Activated naive CD4-positive, alpha-beta T cell treated with anti-CD3 and anti-CD28 coated beads, Interleukin-2, amount 50 U/mL, for 24 hours (primary cell): ENCODE results near the gene SGMS1.
"Not testable (repeated sequence)": the region's sequence is repeated elsewhere in the genome, so short reads cannot be mapped to it uniquely, and the experiment has no call there.

Source experiments
- H3K27ac Mint-ChIP-seq: one replicate; pipeline ENCODE4 v1.8.0; 2021; ENCODE audit warnings: mild to moderate bottlenecking, mixed read lengths
- H3K27me3 Mint-ChIP-seq: one replicate; pipeline ENCODE4 v1.8.0; 2021; ENCODE audit warnings: mixed read lengths
- H3K36me3 Mint-ChIP-seq: one replicate; pipeline ENCODE4 v1.8.0; 2021; ENCODE audit warnings: mixed read lengths
- H3K4me1 Mint-ChIP-seq: one replicate; pipeline ENCODE4 v1.8.0; 2021; ENCODE audit warnings: mixed read lengths
- H3K4me3 Mint-ChIP-seq: one replicate; pipeline ENCODE4 v1.8.0; 2021; ENCODE audit warnings: mild to moderate bottlenecking, mixed read lengths
- H3K9me3 Mint-ChIP-seq: one replicate; pipeline ENCODE4 v1.8.0; 2021; ENCODE audit warnings: mixed read lengths

The SGMS1 gene

DNA sequence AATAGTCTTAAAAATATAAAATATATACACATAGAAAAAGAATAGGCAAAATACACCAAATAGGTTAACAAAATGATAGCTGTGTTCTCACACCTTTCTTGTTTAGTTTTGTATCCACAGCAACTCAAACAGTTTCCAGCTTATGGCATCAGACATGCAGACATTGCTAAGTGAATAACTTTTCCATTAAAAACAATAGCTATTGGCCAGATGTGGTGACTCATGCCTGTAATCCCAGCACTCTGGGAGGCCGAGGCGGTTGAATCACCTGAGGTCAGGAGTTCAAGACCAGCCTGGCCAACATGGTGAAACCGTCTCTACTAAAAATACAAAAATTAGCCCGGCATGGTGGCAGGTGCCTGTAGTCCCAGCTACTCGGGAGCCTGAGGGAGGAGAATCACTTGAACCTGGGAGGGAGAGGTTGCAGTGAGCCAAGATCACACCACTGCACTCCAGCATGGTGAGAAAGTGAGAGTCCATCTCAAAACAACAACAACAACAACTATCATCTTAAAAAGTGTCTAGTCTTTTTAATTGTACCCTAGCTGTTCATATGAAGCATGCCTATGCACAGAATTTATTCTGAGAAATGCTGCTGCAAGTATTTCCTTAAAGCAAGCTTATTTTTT is 88.9 kb downstream of the SGMS1 start:
- H3K4me3 Mint-ChIP-seq, H3K27ac Mint-ChIP-seq, H3K27me3 Mint-ChIP-seq, H3K9me3 Mint-ChIP-seq, H3K36me3 Mint-ChIP-seq: not testable (repeated sequence)
- H3K4me1 Mint-ChIP-seq: peaks cover 50% of the 10 kb centered on the region

DNA sequence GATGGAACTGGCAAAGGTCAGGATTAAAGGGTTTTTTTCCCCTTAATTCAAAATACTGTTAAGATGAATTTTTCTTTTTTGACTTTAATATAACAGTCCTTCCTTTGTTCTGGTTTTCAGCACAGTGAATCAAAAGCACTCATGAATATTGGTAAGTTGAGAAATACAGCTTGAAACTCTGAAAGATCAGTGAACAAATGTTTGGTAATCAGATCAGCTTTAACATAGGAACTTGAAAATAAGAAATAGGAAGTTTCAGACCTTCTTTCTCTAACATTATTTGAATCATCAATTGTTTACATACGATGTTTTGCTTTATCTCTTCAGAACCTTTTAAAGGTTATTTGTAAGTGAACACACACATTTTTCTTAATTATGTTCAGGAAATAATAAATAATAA is 90.5 kb downstream of the SGMS1 start:
- peaks cover 5% of the 10 kb centered on the region for H3K36me3 Mint-ChIP-seq
- no peak overlapping the region for H3K4me3 Mint-ChIP-seq
- no peak overlapping the region for H3K27ac Mint-ChIP-seq
- H3K9me3 Mint-ChIP-seq: no peaks in the 10 kb centered on the region
- H3K4me1 Mint-ChIP-seq: peaks cover 47% of the 10 kb centered on the region
- no peaks in the 10 kb centered on the region for H3K27me3 Mint-ChIP-seq

DNA sequence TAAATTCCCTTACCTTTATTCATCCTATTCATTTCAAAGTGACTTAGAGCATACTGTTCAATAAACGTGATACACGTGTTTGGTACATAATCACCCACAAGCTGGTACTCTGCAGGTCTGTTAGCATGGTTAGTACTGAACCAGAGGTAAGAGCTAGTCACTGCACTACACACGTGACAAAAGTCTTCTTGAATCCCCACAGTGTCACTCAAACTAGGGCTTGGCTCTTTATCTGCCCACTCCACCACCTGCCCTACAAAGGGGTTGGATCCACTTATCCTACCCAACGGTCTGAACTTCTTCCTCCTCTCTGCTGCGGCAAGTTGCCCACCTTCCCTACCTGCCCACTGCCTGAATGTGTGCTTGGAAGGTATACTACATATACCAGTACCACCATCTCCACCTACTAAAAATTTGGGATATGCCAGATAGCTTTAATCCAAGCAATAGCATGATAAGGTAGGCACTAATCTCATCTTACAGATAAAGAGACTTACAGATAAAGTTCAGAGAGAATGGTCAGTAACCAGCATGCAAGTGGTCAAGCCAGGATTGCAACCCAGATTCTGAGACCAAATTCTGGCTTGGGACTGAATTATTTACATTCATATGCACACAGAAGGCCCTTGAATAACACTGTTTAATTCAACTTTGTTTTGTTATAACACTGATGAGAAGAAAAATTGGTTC is 92.2 kb downstream of the SGMS1 start:
- Mint-ChIP-seq H3K9me3 (no peaks in the 10 kb centered on the region), H3K4me1 (peaks cover 49% of the 10 kb centered on the region), H3K36me3 (peaks cover 6% of the 10 kb centered on the region), H3K27me3 (no peaks in the 10 kb centered on the region), H3K27ac (no peak overlapping the region), H3K4me3 (no peak overlapping the region)

DNA sequence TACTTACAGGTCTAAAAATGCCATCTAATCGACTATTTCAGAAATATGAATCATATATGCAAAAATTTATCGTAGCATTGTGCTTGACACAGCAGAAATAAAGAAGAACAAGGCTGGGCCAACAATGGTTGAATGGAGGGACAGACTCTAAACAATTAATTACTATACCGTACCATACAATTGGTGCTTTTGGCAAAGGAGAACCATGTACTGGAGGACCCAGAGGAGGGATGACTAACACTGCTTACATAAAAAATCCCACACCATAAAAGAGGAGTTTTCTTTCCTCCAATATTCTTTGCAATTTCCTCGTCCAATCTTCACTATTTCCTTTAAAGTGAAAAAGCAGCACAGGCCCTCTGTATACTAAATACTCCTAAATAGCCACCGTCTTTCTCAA is 94.1 kb downstream of the SGMS1 start:
- no peak overlapping the region for H3K4me3 Mint-ChIP-seq
- H3K36me3 Mint-ChIP-seq: peaks cover 5% of the 10 kb centered on the region
- no peaks in the 10 kb centered on the region for H3K27me3 Mint-ChIP-seq
- peak overlapping the region; percentile 89 for H3K27ac Mint-ChIP-seq
- no peaks in the 10 kb centered on the region for H3K9me3 Mint-ChIP-seq
- peaks cover 55% of the 10 kb centered on the region for H3K4me1 Mint-ChIP-seq

DNA sequence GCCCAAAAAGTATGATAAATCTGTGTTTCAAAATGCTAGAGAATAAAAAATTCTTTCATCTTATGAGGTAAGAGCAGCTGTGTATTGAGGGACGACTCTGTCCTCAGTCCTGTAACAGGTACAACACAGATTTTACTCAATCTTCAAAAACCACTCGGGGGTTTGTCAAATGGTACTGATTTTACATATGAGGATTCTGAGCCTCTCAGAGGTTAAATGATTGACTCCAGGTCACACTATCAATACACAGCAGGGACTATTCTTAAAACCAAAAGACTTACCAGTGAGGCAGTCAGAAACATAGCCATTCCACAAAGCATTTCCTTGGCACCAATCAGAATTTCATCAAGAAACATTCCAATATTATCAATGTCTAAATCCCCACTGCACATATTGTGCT is 95.5 kb downstream of the SGMS1 start:
- H3K27ac Mint-ChIP-seq: no peak overlapping the region
- H3K9me3 Mint-ChIP-seq: no peaks in the 10 kb centered on the region
- peaks cover 5% of the 10 kb centered on the region for H3K36me3 Mint-ChIP-seq
- peaks cover 65% of the 10 kb centered on the region for H3K4me1 Mint-ChIP-seq
- H3K27me3 Mint-ChIP-seq: no peaks in the 10 kb centered on the region
- no peak overlapping the region for H3K4me3 Mint-ChIP-seq

DNA sequence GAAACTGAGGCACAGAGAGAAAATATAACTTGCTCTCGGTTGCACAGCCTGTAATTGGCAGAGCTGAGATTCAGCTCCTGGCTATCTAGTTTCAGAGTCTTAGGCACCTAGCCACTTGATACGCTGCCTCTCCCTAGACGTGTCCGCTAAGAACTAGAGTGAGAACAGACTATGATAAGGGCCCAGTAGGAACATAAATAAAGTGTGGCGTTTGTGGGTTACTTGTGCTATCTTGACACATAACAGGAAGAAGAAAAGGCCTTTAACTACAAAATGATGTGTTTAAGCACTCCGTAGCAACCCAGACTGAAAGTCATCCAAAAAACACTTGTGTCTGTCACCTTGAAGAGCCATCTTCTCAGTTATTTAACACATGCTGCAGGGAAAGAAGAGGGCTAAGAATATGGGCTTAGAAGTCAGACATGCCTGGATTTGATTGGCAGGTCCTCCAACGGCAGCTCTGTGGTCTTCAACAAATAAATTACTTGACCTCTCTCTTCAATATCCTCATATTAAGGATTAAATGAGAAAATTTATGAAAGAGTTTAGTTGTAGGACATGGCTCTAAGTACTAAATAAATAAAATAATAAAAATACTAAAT is 96.2 kb downstream of the SGMS1 start:
- H3K4me1 Mint-ChIP-seq: peaks cover 71% of the 10 kb centered on the region
- no peaks in the 10 kb centered on the region for H3K27me3 Mint-ChIP-seq
- H3K27ac Mint-ChIP-seq: peak overlapping the region; percentile 30
- H3K36me3 Mint-ChIP-seq: peaks cover 5% of the 10 kb centered on the region
- H3K4me3 Mint-ChIP-seq: no peak overlapping the region
- H3K9me3 Mint-ChIP-seq: no peaks in the 10 kb centered on the region

DNA sequence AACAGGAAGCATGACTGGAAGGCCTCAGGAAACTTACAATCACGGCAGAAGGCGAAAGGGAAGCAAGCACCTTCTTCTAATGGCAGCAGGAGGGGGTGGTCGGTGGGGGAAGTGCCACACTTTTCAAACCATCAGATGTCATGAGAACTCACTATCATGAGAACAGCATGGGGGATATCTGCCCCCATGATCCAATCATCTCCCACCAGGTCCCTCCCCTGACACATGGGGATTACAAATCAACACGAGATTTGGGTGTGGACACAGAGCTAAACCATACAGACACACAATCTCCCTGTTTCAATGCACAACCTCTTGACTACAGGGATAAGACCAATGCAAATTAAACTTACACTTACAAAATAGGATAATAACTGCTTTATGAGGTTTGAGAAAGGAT is 97.6 kb downstream of the SGMS1 start:
- Mint-ChIP-seq H3K9me3 (no peaks in the 10 kb centered on the region), H3K4me3 (no peak overlapping the region), H3K27ac (no peak overlapping the region), H3K36me3 (peaks cover 5% of the 10 kb centered on the region), H3K4me1 (peaks cover 84% of the 10 kb centered on the region), H3K27me3 (no peaks in the 10 kb centered on the region)

DNA sequence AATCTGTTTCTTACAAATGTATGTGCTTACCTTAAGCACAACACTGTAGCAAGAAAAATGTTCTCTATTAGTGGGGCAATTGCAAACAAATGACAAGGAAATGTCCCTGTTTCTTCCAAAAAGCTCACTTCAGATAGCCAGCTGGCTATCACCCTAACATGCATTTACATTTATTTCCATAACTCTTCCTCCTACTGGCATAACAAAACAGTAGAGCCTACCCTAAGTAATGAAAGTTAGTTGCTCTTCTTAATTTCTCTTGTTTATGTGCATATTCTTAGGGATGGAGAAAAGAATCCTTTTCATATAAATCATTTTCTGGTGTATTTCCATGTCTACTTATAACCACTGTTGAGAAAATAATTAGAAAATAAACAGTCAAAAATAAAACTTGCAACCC is 100.4 kb downstream of the SGMS1 start:
- Mint-ChIP-seq H3K4me3 (no peak overlapping the region), H3K4me1 (peaks cover 67% of the 10 kb centered on the region), H3K27ac (peak overlapping the region; percentile 57), H3K36me3 (peaks cover 8% of the 10 kb centered on the region), H3K27me3 (no peaks in the 10 kb centered on the region), H3K9me3 (no peaks in the 10 kb centered on the region)

DNA sequence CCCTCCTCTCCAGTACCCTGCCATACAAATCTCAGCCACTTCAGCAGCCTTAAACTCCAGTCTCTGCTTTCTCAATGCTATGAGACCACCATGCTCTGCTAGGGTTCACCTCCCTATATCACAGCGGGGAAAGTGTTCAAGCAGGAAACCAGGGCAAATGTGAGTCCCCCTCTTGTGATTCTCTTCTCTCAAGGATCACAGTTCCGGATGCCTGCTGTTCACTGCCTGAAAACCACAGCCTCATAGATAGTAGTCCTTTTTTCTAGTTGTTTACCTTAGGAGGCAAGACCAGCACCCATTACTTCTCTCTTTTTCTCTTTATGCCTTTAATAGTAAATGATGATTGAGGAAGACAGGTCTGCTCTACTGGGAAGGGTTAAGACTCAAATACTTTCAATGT is 100.8 kb downstream of the SGMS1 start:
- no peak overlapping the region for H3K4me3 Mint-ChIP-seq
- H3K36me3 Mint-ChIP-seq: peaks cover 10% of the 10 kb centered on the region
- H3K9me3 Mint-ChIP-seq: no peaks in the 10 kb centered on the region
- H3K27ac Mint-ChIP-seq: peak overlapping the region; percentile 57
- no peaks in the 10 kb centered on the region for H3K27me3 Mint-ChIP-seq
- H3K4me1 Mint-ChIP-seq: peaks cover 65% of the 10 kb centered on the region

DNA sequence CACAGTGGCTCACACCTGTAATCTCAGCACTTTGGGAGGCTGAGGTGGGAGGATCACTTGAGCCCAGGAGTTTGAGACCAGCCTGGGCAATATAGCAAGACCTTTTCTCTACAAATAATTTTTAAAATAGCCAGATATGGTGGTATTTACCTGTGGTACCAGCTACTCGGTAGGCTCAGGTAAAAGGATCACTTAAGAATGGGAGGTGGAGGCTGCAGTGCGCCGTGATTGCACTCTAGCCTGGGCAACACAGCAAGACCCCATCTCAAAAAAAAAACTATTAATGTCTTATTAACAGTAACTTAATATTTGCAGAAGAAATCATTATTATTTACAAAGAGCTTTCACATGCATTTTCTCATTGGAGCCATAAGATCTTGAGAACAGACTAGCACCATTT is 103.6 kb downstream of the SGMS1 start:
- Mint-ChIP-seq H3K4me1 (peaks cover 70% of the 10 kb centered on the region), H3K4me3 (no peak overlapping the region), H3K36me3 (peaks cover 16% of the 10 kb centered on the region), H3K27me3 (no peaks in the 10 kb centered on the region), H3K9me3 (no peaks in the 10 kb centered on the region), H3K27ac (no peak overlapping the region)

DNA sequence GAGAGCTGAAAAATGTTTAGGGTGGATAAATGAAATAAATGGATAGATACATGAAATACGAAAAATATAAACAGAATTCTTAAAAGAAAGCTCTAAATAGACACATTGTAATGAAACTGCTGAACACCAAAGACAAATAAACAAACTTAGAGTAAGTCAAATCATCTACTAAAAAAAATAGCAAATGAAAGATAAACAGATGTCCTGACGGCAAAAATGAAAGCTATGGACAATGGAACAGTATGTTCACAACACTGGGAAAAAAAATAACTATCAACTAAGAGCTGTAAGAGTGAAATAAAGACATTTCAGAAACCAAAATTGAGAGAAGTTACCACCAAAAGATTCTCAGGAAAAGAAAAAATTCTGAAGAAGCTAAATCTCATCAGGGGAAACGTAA is 106.1 kb downstream of the SGMS1 start:
- no peaks in the 10 kb centered on the region for H3K9me3 Mint-ChIP-seq
- H3K27me3 Mint-ChIP-seq: no peaks in the 10 kb centered on the region
- H3K4me1 Mint-ChIP-seq: peaks cover 68% of the 10 kb centered on the region
- H3K4me3 Mint-ChIP-seq: no peak overlapping the region
- peaks cover 19% of the 10 kb centered on the region for H3K36me3 Mint-ChIP-seq
- H3K27ac Mint-ChIP-seq: peak overlapping the region; percentile 42

DNA sequence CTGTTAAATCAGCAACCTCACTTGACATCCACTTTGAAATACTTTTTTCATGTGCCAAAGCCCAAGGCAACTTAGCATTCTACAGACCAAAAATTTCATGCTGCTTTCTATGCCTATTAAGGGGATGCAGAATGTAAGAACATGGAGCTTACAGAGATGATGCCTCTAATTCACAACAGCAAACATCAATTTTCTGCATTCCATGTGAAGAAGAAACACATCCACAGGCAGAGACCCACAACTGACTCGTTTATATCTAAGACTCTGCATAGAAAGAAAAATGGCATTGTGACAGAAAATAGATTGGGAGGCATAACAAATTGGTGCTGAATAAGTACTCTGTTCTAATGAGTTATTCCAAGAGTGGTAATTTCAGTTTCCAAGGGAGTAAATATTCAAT is 107.6 kb downstream of the SGMS1 start:
- no peaks in the 10 kb centered on the region for H3K27me3 Mint-ChIP-seq
- H3K36me3 Mint-ChIP-seq: peaks cover 19% of the 10 kb centered on the region
- H3K27ac Mint-ChIP-seq: peak overlapping the region; percentile 60
- H3K4me3 Mint-ChIP-seq: no peak overlapping the region
- H3K4me1 Mint-ChIP-seq: peaks cover 69% of the 10 kb centered on the region
- no peaks in the 10 kb centered on the region for H3K9me3 Mint-ChIP-seq

DNA sequence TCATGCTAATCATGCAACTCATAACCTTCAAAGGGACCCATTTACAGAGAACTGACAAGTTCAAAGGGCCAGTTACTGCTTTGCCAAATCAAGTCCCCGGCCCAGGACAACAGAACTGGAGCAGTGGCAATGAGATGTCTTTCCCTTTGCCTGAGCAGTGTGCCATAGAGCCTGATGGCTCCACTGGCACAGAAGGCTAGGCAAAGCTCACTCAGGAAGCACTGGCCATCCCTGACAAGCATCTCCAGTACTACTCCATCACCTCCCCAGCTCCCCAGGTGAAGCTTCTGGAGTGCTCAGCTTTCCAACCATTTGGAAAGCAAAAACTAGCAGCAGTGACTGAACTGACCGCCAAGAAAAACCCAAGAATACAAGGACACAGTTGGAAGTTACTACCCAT is 108.3 kb downstream of the SGMS1 start:
- Mint-ChIP-seq H3K27ac (no peak overlapping the region), H3K9me3 (no peaks in the 10 kb centered on the region), H3K27me3 (no peaks in the 10 kb centered on the region), H3K4me3 (no peak overlapping the region), H3K4me1 (peaks cover 77% of the 10 kb centered on the region), H3K36me3 (peaks cover 19% of the 10 kb centered on the region)

DNA sequence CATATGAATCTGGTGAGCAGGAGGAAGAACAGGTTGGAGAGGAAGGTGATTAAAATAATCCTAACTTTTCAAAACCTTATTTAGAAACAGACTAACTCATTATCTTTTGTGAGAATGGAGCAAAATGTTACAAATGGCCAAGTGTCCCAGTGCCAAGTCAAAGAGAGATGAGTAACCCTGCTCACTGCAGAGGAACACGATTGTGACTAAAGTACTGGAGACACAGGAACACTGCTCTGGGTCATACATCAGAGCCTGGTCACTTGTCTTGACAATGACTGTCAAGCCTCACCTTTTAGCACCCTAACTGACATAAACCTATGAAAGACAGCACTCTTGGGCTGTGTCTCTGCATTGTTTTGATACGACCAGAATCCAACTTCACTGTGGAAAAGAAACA is 108.8 kb downstream of the SGMS1 start:
- no peaks in the 10 kb centered on the region for H3K27me3 Mint-ChIP-seq
- peaks cover 20% of the 10 kb centered on the region for H3K36me3 Mint-ChIP-seq
- no peak overlapping the region for H3K4me3 Mint-ChIP-seq
- peak overlapping the region; percentile 31 for H3K27ac Mint-ChIP-seq
- peaks cover 81% of the 10 kb centered on the region for H3K4me1 Mint-ChIP-seq
- H3K9me3 Mint-ChIP-seq: no peaks in the 10 kb centered on the region

DNA sequence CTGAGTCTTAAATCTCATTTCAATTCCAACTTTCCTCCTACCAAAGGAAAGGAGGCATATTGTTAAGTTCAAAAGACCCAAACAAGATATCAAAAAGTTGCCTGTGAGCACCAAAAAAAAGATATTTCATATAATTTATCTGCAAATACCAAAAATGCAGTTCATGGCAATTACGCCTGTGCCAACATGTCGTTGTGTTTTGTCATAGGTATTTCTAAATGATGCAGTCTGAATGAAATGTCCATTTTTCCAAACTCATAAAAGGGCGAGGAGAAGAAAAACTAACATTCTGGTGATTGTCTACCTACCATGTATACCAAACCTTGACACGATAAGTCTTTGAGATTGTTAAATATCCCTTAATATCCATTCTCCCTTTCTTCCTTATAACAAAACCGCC is 109.8 kb downstream of the SGMS1 start:
- no peak overlapping the region for H3K4me3 Mint-ChIP-seq
- no peaks in the 10 kb centered on the region for H3K27me3 Mint-ChIP-seq
- peaks cover 90% of the 10 kb centered on the region for H3K4me1 Mint-ChIP-seq
- H3K36me3 Mint-ChIP-seq: peaks cover 18% of the 10 kb centered on the region
- H3K9me3 Mint-ChIP-seq: no peaks in the 10 kb centered on the region
- no peak overlapping the region for H3K27ac Mint-ChIP-seq

DNA sequence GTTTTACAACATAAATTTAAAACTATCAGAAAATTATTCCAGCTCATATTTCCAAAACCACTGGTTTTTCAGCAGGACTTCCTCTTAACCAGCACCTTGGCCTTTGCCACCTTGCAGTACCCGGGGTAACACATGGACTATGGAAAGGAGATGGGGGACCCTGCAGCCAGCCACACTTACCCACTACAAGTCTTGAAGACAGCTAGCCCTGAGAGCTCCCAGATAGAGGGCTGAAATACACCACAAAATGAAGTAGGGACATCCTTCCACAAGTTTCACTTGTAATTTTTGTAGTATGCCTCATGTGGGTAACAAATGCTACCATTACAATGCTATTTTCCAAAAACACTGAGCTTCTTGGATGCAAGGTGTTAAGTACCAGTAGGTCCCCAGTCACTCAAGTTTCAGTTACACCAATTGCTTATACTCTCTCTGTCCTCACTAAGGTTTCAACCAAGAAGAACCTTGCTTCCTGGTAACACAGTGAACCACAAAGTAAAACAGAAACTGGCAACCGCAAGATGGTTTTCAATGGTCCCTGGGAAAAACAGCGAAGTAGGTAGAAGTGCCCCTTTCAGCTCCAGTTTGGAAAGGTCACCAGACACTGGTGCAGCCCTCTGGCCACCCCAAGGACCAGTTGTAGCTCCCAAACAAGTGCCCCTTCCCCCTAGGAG is 110.9 kb downstream of the SGMS1 start:
- Mint-ChIP-seq H3K27me3 (no peaks in the 10 kb centered on the region), H3K9me3 (no peaks in the 10 kb centered on the region), H3K4me1 (peaks cover 83% of the 10 kb centered on the region), H3K27ac (peak overlapping the region; percentile 62), H3K36me3 (peaks cover 12% of the 10 kb centered on the region), H3K4me3 (peak overlapping the region; percentile 47)
